ENCODE data around the gene GADL1. TPM values are rescaled to one million over a fixed set of nuclear protein-coding genes. Genes with fewer than 3 reads are reported as not detected.

Gene GADL1
- total RNA-seq, 1 donor from 2014 or later, result 2.6 TPM

GRCh38 chr3:30813734-30814133, 80.7 kb downstream of the GADL1 start:
- no peak for DNase-seq (ENCODE audit: low read depth)

- peak; percentile 15 for DNase-seq (ENCODE audit: low read depth)
Measured at GRCh38 chr3:30811151-30811795, 83.2 kb downstream of the GADL1 start.

GRCh38 chr3:30810625-30811024, 83.8 kb downstream of the GADL1 start:
- no peak for DNase-seq (ENCODE audit: low read depth)

- DNase-seq (ENCODE audit: low read depth), result no peak
Measured at GRCh38 chr3:30805695-30806094, 88.8 kb downstream of the GADL1 start.

- no peak for DNase-seq (ENCODE audit: low read depth)
Measured at GRCh38 chr3:30804984-30805383, 89.5 kb downstream of the GADL1 start.

GRCh38 chr3:30795176-30795575, 99.3 kb downstream of the GADL1 start:
- no peak for DNase-seq (ENCODE audit: low read depth)

- no peak for DNase-seq (ENCODE audit: low read depth)
Measured at GRCh38 chr3:30793740-30794139, 100.7 kb downstream of the GADL1 start.

GRCh38 chr3:30790150-30790549, 104.3 kb downstream of the GADL1 start:
- no peak for DNase-seq (ENCODE audit: low read depth)

- no peak for DNase-seq (ENCODE audit: low read depth)
Measured at GRCh38 chr3:30786365-30786764, 108.1 kb downstream of the GADL1 start.

GRCh38 chr3:30779686-30780287, 114.7 kb downstream of the GADL1 start:
- peak; percentile 28 for DNase-seq (ENCODE audit: low read depth)

- DNase-seq (ENCODE audit: low read depth), result no peak
Measured at GRCh38 chr3:30778933-30779332, 115.5 kb downstream of the GADL1 start.

- no peak for DNase-seq (ENCODE audit: low read depth)
Measured at GRCh38 chr3:30777426-30778113, 116.9 kb downstream of the GADL1 start.

- DNase-seq (ENCODE audit: low read depth), result no peak
Measured at GRCh38 chr3:30776186-30776815, 118.2 kb downstream of the GADL1 start.

- no peak for DNase-seq (ENCODE audit: low read depth)
Measured at GRCh38 chr3:30775040-30775439, 119.4 kb downstream of the GADL1 start.

GRCh38 chr3:30774062-30774461, 120.4 kb downstream of the GADL1 start:
- DNase-seq (ENCODE audit: low read depth), result no peak

- DNase-seq (ENCODE audit: low read depth), result peak; percentile 96
Measured at GRCh38 chr3:30770387-30770786, 124.1 kb downstream of the GADL1 start.

- peak; percentile 77 for DNase-seq (ENCODE audit: low read depth)
Measured at GRCh38 chr3:30768703-30769550, 125.5 kb downstream of the GADL1 start.

GRCh38 chr3:30768046-30768445, 126.4 kb downstream of the GADL1 start:
- no peak for DNase-seq (ENCODE audit: low read depth)

GRCh38 chr3:30766522-30766921, 127.9 kb downstream of the GADL1 start:
- peak; percentile 16 for DNase-seq (ENCODE audit: low read depth)

- no peak for DNase-seq (ENCODE audit: low read depth)
Measured at GRCh38 chr3:30764891-30765290, 129.6 kb downstream of the GADL1 start.

GRCh38 chr3:30764281-30764680, 130.2 kb downstream of the GADL1 start:
- DNase-seq (ENCODE audit: low read depth), result no peak
